Activated CD4-positive, CD25-positive, alpha-beta regulatory T cell treated with anti-CD3 and anti-CD28 coated beads, Interleukin-2, amount 50 U/mL, for 24 hours (primary cell): ENCODE results near the gene AGPAT1.
A peak's percentile ranks its signal among the peaks of the same experiment; 100 is the strongest.

ENCODE experiments used
- ATAC-seq, 2 donors: fragments of 150-1000 bp; cut with Tn5 transposase; one replicate each; pipeline ENCODE4 v1.10.0; 2021; ENCODE audit warnings: mild to moderate bottlenecking in 1 of 2, moderate library complexity in 1 of 2

The AGPAT1 gene

DNA sequence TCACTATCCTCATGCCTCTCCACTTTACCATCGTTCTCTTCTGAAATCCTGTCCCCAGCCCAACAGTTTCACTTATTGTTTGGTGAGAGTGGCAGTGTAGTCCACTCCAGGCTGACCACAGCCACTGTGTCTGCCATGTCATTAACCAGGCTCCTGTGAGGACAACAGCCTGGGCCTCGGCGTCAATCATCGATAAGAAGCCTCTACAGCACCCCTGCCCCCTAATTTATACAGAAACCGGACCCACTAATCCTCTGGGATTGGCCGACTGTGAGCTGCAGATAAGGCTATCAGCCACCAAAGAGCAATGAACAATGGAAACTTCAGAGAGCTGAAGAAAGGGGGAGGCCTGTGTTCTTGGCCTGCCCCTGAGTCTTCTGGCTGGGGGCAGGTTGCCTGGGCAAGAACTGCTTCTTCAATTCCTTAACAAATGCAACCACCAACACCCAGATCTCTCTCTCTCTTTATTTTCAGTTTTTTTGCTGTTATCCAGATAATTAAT is 8.1 kb downstream of the AGPAT1 start:
- no peak for ATAC-seq

DNA sequence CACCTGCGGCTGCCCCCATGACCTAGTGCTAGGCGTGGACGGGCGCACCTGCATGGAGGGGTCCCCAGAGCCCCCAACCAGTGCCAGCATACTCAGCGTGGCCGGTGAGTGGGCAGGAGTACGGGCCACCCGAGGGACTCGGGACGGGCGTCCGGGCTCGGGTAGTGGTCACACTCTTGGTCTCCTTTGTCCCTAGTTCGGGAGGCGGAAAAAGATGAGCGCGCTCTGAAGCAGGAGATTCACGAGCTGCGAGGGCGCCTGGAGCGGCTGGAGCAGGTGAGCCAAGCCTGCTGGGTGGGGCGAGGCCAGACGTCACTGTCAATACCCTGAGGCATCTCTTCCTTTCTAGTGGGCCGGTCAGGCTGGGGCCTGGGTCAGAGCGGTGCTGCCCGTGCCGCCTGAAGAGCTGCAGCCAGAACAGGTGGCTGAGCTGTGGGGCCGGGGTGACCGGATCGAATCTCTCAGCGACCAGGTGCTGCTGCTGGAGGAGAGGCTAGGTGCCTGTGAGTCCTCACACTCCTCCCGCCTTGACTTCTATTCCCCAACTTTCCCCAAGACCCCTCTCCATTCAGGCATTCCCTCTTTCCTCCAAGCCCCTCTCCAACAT is 8.6 kb downstream of the AGPAT1 start:
- no peak for ATAC-seq

DNA sequence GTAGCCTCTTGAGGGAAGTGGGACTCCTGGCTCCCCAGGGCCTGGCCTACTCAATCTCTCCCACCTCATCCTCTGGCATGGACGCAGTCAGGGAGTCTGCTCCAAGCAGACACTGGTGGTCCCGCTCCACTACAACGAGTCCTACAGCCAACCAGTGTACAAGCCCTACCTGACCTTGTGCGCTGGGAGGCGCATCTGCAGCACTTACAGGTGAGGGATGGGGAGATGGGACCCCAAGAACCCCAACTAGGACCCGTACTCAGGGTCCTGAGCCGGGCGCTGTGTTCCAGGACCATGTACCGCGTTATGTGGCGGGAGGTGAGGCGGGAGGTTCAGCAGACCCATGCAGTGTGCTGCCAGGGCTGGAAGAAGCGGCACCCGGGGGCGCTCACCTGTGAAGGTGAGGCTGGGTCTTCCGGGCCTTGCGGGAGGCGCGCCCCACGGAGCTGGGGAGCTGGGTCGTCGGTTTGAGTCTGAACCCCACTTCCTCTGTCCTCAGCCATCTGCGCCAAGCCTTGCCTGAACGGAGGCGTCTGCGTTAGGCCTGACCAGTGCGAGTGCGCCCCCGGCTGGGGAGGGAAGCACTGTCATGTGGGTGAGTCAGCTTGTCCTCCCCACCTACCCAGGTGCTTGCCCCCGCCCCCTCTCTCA is 9.3 kb downstream of the AGPAT1 start:
- ATAC-seq: no peak

DNA sequence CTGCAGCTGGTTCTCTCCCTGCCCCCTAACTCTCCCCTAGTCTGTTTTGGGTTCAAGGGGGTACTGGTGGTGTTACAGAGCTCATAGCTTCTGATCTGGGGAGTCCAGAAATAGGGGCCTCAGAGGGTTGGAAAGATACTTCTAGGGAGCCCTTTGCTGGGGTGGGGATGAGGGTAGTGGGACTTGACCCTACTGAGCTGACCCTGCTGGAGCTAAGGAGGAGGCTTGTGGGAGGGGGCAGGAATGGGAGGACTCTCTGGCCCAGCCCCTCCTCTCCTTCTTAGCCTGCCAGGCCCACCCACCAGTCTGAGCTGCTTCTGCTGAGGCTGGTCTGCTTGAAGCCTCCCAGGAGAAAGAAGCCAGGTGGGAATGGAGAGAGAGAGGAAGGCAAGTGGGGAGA is 11.6 kb downstream of the AGPAT1 start, which contains the start of gene EGFL8:
Gene EGFL8 (plus strand): TSS at position 301 of the 400 bp plus-strand sequence. CDS start 1,571 bp downstream, outside the sequence.
- no peak for ATAC-seq

DNA sequence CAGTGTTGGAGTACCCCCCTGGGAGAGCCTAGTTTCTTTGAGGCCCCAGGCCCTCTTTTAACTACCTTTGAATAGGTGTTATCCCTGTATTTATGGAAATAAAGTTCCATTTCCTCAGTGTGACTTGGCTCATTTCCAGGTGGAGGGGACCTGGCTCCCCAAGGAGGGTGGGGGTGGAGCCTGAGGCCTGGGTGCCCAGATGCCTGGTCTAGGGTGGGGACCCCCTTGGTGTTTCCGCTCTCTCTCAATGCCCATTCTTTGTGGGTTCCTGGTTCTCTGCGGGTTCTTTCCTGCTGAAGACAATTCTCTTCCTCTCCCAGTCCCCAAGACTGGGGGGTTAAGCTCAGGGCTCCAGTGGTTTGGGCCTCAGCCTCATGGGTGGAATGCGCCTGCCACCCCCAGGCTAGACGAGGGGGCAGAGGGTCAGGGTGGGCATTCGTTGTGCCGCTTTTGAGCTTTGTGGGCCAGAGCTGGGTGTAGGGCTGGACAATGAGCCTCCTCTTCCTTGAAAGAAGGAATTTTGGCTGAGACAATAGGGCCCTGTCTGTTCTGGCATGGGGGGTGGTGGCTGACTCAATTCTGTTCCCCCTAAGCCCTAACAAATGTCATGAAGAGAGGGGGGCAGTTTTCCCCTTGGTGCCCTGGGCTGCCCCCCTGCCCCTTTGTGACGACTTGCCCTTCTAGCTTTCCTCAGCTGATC is 12.2 kb downstream of the AGPAT1 start:
- ATAC-seq: no peak

DNA sequence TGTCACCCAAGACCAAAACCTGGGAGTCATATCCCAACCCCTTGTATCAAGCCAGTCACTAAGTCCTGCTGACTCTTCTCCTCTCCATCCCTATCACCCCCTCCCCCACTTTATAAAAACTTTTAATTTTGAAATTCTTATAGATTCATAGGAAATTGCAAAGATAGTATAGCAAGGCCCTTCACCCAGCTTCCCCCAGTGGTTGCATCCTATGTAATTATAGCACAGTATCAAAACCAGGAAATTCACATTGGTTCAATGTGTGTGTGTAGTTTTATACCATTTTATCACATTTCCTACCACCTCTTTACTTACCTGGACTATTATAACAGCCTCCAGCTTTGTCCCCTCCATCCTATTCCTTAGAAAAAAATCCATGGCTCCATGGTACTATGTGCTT is 17.8 kb downstream of the AGPAT1 start:
- ATAC-seq: no peak

DNA sequence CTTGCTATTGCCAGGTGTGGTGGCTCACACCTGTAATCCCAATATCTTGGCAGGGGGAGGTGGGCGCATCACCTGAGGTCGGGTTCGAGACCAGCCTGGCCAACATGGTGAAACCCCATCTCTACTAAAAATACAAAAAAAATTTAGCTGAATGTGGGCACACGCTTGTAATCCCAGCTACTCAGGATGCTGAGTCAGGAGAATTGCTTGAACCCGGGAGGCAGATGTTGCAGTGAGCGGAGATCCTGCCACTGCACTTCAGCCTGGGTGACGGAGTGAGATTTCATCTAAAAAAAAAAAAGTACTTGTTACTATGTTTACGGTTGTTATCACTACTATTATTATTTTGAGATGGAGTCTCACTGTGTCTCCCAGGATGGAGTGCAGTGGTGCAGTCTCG is 19.0 kb downstream of the AGPAT1 start:
- ATAC-seq: no peak

DNA sequence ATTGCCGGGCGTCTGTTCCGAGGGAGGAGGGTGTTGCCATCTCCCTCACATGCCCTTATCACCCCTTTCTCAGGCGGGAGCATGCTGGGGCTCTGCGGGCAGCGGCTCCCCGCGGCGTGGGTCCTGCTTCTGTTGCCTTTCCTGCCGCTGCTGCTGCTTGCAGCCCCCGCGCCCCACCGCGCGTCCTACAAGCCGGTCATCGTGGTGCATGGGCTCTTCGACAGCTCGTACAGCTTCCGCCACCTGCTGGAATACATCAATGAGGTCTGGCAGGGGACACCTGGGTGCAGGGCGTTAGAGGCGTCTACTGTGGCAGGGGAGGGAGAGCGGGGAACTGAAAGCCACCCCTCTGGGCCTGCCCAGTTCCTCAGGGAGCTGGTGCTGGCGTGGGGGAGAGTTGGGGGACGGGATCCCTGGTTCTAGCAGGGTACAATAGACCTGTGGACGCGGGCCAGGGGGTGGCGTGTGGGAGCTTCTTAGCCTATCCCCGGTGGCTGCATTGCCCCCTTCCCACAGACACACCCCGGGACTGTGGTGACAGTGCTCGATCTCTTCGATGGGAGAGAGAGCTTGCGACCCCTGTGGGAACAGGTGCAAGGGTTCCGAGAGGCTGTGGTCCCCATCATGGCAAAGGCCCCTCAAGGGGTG is 21.2 kb downstream of the AGPAT1 start:
- peak; percentile 76 to 80 for ATAC-seq

DNA sequence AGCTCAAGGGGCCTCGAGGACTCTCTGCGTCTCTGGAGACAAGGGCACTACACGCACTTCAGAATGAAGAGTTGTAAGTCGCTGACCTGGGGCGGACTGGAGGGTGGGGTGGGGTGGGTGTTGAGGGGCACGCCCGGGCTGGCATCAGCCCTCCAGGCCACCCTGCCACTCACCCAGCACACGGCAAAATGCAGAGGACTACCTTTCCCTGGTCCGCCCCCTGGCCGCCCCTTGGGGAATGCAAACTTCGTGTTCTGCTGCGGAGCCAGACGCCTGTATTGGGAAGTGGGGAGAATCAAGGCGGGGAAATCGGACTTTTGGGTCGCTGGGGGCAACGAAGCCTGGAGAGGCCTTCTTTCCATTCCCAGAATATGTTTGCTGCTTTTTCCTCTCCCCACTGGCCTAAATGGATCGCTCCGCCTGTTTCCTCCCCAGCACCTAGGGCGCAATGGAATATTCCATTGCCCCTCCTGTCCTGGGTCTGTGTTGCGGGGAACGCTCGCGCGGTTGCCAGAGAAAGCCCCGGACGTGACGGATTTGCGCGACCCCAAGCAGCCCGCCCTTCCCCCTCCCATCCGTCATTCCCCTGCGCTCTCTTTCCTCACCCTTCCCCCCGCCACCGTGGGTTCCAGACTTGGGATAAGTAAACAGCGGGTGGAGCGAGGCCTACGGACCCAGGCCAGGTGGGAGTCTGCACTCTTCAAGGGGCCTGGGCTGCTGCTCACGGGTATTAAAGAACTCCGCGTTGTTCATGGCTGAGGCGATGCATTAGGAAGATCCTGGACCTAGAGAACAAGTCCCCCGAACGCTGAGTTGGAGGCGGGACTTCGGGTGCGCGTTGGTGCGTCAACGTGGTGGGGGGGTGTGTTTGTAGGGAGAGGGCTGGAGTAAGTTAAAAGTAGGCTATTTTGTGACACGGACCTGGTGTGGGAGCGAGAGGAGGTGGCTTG is 22.0 kb downstream of the AGPAT1 start, which contains the start of gene PPT2:
Gene PPT2 (plus strand): TSS at position 578 of the 950 bp plus-strand sequence. CDS start 454 bp downstream, outside the sequence.
- peak; percentile 65 to 70 for ATAC-seq

DNA sequence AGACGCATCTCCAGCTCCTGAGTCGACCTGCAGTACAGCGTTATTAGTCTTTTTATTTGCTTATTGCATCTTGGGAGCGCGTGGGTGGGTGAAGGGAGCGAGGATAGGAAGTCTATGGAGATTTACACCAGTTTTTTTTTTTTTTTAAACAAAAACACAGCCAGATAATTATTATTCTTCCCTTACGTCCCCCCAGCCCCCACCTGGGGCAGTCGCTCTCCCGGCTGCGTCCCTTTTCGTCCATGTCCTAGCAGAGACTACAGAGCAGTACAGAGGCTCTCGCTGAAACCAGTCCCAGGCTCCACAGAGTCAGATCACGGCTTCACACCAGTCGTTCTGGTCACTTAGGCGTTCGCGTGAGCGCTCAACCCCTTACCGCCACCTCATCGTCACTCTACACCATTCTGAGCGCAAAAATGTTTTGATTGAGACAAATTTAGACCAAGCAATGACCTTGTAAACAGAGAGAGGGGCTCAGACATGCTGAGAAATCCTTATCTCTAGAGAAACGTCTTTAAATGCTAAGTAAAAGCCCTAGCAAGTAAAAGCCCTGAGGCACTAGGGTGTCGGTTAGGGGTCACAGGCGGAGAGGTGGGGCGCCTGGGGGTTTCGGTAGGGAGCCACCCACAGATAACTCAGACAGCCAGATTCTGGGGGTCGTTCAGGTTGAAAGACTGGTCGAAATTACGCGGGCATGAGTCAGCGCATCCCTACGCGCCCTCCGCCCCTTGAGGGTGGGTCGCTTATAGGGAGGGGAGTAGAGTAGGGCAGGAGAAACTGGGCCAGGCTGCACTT is 22.9 kb downstream of the AGPAT1 start:
- no peak for ATAC-seq

DNA sequence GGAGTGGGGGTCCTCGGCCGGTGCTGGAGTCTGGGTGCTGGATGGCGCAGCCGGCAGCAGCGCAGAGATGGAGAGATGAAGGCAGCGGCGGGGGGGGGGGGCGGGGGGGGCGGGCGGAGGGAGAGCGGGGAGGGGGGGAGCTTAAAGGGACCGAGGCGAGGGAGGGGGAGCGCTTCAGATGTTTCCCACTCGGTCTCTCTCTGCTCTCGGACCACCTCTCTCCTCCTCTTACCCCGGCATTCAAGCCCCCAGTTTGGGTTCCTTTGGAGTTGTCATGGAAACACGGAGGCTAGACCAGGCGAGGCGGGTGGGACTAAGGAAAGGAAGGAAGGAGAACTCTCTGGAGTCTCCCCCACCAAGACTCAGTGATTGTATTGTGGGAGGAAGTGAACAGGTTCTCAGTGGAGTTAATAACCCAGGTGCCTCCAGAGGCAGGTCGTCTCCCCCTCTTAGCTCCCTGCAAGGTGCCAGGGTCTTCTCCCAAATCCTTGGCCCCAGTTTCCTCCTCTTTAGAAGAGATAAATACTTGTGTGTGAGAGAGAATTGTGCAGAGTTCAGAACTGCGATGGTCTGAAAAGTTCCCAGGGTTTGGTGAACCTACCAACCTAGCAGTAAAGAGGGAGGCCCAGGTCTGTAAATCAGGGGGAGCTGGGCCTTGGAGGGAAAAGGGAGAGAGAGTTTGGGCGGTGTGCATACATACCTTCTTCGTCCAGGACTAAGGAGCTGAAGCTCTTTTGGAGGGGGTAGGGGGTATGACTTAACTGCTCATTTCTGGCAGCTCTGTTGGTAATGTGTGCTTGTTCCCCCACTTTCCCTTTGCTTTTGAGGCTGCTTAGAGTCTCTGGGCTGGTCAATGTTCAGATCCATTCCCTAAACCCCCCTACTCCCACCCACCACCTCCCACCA is 23.8 kb downstream of the AGPAT1 start, which contains the start of gene PRRT1:
Gene PRRT1 (minus strand): TSS at position 77 of the 906 bp plus-strand sequence. CDS start 112 bp downstream, outside the sequence.
- no peak for ATAC-seq

DNA sequence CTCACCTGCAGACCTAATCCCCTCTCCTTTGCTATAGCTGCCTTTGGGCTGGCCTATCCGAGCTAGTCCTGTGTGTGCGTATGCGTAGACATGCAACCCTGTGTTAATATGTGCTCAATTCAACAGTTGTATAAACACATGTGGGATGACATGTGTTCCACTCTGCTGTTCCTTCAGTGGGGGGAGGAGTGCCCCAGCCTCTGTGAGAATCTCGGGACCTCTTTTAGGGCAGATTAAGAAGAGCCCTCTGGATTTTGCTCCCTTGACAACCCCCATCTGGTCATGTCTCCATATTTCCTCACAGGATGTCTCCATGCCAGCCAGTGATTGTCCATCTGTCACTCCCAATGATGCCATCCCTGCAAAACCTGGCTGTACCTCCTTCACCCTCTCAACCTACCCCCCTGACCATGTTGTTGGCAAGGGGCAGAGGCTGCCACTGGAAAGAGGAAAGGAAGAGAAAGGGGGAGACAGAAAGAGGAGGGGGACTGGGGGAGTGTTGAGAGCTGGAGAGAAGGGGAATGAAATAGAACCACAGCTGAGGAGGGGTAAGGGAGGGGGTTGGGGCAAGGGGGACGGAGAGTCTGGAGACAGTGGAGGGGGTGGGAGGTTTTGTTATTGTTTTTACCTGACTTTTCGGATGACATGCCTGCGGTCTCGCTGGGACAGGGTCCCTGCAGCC is 24.6 kb downstream of the AGPAT1 start:
- ATAC-seq: no peak

DNA sequence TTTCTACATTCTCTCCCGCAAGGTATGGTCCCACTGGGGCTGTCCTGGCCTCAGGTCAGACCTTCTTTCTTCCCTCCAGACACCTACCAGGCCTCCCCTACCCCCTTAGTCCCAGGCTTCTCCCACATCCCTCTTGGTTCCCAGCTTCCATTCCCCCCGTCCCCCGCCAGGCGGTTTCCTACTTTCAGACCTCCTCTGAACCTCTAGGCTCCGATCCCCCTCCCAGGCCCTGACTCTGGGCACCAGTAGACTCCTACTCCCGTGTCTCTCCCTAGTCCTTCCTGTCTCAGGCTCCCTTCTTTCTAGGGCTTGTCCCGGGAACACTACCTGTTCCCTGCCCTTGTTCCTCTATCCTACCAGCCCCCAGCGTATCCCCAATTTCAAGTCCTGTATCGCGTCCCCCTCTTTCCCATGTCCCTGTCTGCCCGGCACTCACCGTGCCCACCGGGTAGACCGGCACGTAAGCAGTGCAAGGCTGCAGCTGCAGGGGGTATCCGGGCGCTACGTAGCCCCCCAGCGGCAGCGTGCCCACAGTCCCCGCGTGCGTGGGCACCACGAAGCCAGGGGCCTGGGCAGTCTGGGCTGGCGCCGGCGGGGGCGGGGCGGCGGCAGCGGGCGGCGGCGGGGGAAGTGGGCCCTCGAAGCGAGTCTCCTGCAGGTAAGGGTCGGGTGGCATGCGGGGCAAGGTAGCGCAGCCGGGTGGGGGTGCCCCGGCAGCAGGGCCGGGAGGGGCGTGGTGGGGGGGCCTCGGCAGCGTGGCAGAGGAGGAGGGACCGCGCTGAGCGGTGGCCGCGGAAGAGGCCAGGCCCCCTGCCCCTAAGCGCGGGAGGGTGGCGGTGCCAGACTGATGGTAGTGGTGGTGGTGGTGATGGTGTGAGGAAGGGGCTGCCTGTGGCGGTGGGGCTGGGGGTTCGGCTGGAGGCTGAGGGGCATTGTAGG is 25.7 kb downstream of the AGPAT1 start:
- ATAC-seq: no peak

DNA sequence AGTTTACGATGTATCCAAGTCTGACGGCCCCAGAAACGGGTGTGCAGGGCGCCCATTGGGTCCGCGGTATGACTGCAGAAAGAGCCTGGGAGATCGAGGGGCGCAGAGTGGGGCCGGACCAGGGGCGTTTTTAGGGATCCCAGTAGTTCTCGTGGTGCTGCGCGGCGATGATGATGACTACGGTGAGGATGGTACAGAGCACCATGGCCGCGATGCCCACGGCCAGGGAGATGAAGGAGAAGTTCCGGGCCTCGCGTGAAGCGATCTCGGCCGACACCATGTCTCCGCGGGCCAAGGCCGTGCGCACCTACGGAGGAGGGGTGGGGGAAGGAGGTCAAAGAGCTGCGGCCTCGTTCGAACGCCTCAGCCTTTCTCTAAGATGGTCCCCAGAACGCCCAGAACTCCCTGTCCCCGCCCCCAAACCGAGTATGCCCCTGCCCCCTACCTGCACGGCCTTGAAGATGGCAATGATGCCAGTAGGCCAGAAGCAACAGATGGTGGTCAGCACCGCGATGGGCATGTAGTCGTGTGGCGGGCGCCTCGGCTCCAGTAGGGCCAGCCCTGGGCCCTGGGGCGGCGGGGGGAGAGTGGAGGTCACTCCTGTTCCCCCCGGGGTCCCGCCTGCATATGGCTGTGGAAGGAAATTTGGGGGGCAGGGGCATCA is 26.7 kb downstream of the AGPAT1 start:
- peak; percentile 16 to 36 for ATAC-seq

DNA sequence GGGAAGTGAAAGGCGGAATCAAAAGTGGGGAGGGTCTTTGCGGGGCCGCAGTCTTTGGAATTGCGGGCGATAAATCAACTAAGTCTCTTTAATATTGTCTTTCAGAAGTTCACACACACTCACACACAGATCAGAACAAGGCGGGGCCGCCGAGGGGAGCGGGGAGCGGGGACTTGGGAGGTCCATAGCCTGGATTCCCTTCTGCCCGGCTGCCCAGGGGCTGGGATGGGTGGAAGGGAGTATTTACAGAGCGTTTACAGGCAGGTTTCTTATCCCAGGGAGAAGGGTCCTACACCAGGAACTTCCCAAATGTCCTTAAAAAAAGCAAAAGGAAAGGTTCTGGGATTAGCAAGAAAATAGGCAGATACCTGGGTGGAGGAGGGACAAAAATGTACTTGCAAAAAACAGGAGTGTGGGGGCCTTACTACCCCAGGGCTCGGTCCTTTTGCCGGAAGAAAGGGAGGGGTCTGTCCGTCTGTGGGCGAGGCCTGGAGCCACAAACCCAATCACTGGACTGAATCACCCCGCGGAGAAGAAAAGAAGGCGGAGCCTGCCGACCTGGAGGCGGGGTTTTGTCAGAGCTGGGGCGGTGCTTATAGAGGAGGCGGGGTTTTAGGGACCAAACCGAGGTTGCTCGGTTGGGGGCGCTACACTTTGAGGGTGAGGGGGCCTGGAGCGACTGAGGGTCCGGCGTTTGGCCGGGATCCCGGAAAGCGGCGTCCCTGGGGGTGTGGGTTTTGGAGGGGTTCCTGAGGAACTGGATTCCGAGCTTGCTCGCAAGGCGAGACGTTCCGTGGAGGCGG is 27.4 kb downstream of the AGPAT1 start:
- ATAC-seq: peak; percentile 75 to 82

DNA sequence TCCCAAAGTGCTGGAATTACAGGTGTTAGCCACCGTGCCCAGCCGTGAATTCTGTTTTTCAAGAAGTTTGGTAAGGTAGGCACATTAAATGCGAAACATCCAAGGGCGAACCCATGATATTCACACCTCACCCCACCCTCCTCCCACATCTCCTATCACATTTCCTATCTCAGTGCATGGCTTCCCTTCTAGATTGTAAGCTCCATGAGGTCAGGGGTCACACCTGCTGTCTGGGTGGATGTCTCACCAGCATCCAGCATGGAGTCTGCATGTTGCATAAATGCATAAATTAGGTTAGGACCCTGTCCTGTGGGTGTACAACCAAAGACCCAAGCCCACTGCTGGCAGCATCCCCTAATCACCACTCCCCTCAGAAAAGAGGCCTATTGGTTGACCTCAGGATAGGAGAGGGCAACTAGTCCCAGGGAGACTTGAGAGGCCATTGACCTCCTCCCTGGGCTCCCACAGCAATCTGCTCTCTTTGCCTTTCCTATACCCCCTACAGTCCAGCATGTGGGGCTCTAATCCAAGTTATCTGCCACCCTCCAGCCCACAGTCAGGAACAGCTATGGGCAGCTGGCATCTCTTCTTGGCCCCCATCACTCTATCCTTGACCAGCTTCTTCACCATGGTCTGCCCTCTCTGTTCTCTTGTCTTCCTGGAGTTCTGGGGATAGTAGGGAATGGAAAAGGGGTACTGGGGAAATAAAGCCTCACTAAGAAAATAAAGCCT is 28.3 kb downstream of the AGPAT1 start:
- ATAC-seq: no peak
